Measurements from ENCODE around the gene RABAC1.

The RABAC1 gene, protein sequence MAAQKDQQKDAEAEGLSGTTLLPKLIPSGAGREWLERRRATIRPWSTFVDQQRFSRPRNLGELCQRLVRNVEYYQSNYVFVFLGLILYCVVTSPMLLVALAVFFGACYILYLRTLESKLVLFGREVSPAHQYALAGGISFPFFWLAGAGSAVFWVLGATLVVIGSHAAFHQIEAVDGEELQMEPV

DNA sequence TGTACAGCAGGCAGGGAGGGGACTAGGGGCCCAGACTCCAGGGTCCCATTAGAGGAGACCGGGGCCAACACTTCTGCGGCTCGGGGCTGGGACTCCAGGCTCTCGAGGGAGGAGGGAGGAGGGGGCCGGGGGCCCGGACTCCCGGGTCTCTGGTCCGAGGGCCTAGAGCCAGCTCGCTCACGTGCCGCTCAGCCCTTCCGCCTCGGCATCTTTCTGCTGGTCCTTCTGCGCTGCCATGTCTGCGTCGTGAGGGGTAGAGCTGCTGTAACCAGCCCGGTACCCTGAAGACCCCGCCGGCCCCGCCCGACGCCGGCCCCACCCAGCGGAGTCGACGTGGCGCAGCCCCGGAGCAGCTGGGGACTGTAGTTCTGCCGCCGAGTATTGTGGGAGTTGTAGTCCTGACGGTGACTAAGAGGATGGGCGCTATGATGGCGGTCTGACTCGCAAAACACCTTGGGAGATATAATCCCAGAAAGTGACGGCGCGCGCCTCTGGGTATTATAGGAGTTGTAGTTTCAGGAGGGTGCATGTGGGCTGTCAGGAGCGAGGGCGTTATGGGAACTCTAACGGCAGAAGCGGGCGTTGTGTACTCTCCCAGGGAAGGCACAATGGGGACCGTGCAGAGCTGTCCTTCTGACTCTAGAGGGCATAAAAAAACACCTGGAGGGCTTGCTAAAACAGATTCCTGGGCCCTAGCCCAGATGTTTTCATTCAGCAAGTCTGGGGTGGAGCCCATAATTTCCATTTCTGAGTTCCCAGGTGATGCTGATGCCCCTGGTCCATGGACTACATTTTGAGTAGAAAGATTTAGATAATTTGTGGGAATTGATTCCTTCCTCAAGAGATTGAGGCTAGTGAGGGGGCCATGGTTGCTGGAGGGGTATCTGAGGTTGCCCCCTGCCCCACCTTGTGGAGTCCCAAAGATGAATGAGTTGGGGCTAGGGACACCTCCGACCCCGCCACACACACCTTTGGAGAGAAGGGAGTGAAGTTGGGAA lies at the start of gene RABAC1:
RABAC1 (minus strand) TSS at position 266 of the 998 bp plus-strand sequence; CDS start at position 237, 29 bp downstream.
- Histone ChIP-seq H3K9me3 (ENCODE audit: control insufficient read depth, insufficient read depth, low read length) (no peaks in the 10 kb centered on the region), H3K4me1 (ENCODE audit: insufficient read depth, low read length) (peaks cover 5% of the 10 kb centered on the region; the same call in 1 of the 2 replicates), H3K36me3 (ENCODE audit: insufficient read depth, low read length) (no peaks in the 10 kb centered on the region), H3K9ac (ENCODE audit: low read depth, low read length) (peak within 1 kb of the TSS; percentile 88)

DNA sequence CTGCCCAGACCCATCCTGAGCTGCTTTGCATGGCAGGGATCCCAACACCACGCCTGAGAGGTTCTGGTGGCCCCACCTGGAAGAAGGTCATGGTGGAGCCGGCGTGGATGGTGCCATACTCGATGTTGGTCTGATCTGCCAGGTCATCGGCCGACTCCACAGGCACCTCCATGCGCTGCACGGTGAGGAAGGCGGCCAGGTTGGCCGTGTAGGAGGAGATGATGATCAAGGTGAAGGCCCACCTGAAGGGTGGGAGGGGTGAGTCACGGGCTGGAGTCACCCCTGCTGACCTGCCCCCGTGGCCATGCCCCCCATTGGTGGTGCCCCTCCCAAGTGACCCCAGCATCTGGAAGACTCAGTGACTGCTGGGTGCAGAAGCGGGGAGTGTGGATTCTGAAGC lies 47.4 kb upstream of the RABAC1 start:
- no peaks in the 10 kb centered on the region; the same call in 1 of the 2 replicates for H3K36me3 ChIP-seq (ENCODE audit: insufficient read depth, low read length)
- no peaks in the 10 kb centered on the region for H3K4me1 ChIP-seq (ENCODE audit: insufficient read depth, low read length)
- no peak overlapping the region for H3K9ac ChIP-seq (ENCODE audit: low read depth, low read length)

DNA sequence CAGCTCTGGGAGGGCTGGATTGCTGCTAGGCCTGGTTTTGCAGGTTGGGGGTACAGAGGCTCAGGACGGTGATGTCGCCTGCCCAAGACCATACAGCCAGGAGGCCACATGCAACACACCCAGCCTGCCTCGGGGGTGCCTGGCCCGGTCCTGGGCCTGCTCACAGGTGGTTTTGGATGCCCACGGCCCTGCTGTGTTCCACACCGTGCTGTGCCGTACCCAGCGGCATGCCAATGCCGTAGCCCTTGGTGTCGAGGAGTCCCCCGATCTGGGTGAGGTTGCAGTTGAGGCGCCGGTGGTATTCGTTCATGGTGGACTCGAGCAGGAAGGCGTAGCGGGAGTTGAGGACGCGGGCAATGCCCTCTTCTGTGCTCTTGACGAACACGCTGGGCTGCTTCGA lies 46.4 kb upstream of the RABAC1 start:
- Histone ChIP-seq H3K36me3 (ENCODE audit: insufficient read depth, low read length) (no peaks in the 10 kb centered on the region; the same call in 1 of the 2 replicates), H3K9ac (ENCODE audit: low read depth, low read length) (no peak overlapping the region), H3K9me3 (ENCODE audit: control insufficient read depth, insufficient read depth, low read length) (no peaks in the 10 kb centered on the region), H3K4me1 (ENCODE audit: insufficient read depth, low read length) (no peaks in the 10 kb centered on the region)

More for the DNA sequence above, 47.4 kb upstream of the RABAC1 start:
- H3K9me3 ChIP-seq (ENCODE audit: control insufficient read depth, insufficient read depth, low read length): no peaks in the 10 kb centered on the region

DNA sequence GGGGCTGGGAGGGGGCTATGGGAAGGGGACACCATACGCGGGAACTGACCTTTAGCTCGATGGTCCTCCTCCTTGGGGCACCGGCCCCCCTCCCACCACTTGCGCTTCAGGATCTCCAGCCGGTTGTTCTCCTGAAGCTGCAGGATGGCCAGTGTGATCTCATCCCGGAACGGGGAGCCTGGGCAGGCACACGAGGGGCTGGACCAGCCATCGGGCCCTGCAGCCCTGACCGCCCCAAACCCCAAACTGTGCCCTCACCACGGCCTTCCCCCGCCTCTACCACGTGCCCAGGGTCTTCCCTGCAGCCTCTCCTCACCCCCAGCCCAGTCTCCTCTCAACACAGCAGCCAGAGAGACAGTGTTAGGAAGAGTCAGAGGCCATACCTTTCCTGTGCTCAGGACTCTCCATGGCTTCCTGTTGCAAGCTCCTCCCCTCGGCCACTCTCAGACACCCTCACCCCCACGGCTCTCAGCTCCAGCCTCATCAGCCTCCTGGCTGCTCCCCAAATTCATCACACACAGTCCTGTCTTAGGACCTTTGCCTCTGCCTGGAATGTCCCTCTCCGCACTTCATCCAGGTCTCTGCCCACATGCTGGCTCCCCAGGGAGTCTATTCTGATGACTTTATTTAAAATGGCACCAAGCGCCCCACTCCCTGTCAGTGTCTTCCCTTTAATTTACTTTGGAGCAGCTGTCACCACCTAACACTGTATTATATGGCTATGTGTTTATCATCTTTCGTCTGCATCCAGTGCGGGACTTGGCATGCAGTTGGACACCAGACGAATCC lies 44.6 kb upstream of the RABAC1 start:
- no peaks in the 10 kb centered on the region; the same call in 1 of the 2 replicates for H3K36me3 ChIP-seq (ENCODE audit: insufficient read depth, low read length)
- H3K9me3 ChIP-seq (ENCODE audit: control insufficient read depth, insufficient read depth, low read length): no peaks in the 10 kb centered on the region
- H3K4me1 ChIP-seq (ENCODE audit: insufficient read depth, low read length): no peaks in the 10 kb centered on the region
- H3K9ac ChIP-seq (ENCODE audit: low read depth, low read length): no peak overlapping the region

DNA sequence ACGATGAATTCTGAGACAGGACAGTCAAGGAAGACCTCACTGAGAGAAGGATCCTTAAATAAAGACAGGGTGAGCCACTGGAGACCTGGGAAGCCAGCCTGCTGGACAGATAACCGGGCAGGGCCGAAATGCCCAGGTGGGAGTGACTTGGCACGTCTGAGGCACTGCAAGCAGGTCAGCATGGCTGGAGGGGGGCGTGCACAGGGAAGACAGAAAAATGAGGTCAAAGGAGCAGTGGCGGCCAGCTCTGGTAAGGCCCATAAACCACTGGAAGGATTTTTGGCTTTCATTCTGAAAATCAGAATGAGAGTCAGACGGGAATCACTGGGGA lies 40.7 kb upstream of the RABAC1 start:
- Histone ChIP-seq H3K36me3 (ENCODE audit: insufficient read depth, low read length) (no peaks in the 10 kb centered on the region; the same call in 1 of the 2 replicates), H3K4me1 (ENCODE audit: insufficient read depth, low read length) (no peaks in the 10 kb centered on the region), H3K9me3 (ENCODE audit: control insufficient read depth, insufficient read depth, low read length) (no peaks in the 10 kb centered on the region), H3K9ac (ENCODE audit: low read depth, low read length) (no peak overlapping the region)

DNA sequence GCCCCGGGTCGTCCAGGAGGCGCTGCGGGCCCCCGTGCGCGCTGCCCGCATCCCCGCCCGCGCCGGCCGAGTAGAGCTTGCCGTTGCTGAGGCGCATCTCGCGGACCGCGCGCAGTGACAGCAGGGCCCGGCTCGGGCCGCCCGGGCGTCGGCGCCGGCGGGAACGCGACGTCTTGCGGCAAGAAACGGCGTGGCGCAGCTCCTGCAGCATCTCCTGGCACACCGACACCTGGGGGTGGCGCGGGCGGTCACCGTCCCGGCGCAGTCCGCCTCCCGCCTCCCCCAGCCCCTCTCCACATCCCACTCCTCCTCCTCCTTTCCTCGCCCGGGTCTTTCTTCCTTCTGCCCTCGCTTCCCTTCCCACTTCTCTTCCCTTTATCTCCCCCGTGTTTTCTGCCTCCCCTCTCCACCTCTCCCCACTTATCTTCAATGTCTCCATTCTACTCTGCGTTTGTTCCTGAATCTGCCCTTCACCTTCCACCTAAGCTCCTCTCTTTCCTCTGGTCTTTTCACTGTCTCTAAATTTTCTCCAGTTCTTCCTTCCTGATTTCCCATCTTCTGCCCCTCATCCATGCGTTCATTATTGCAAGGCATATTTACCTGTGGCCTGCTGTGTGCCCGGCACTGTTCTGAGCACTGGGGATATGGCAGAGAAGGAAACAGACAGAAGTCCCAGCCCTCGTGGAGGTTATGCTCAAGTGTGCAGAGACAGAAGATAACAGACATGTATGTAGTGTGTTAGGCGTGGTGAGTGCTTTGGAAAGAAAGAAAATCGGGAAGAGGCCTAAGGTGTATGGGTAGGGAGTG lies 40.2 kb upstream of the RABAC1 start:
- Histone ChIP-seq H3K9ac (ENCODE audit: low read depth, low read length) (no peak overlapping the region), H3K36me3 (ENCODE audit: insufficient read depth, low read length) (no peaks in the 10 kb centered on the region; the same call in 1 of the 2 replicates), H3K9me3 (ENCODE audit: control insufficient read depth, insufficient read depth, low read length) (no peaks in the 10 kb centered on the region), H3K4me1 (ENCODE audit: insufficient read depth, low read length) (no peaks in the 10 kb centered on the region)

DNA sequence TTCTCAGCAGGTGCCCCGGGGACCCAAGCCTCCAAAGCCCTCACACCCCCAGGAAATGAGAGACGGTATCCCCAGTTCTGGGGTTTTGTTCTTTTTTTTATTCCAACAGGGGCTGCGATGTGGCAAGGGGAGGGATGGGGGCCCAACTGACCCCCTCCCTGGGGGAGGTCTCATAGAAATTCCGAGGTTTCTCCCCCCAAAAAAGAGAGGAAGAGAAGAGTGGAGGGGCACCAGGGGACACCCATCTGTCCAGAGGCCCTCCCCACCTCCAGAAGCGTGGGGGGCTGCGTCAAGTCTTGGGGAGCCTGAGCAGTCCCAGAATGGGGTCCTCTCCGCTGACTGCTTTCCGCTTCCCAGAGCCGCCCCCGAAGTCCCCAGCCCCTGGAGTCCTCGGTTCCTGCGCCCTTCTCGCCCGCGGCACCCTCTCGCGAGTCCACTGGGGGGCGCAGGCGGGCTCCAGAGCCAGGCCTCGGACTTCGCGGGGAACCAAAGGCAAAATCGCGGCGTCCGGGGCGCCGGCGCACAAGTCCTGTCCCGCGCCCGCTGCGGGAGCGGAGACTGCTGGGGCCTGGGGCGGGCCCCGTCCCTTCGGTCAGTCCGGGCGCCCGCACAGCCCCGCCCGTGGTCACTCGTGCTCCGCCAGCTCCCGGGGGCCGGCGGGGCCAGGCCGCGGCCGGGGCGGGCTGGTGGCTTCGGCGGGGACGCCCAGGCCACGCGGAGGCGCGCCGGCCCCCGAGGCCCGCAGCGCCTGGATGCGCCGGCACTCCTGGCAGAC lies 39.3 kb upstream of the RABAC1 start:
- Histone ChIP-seq H3K9ac (ENCODE audit: low read depth, low read length) (peak overlapping the region; percentile 40; the same call in 1 of the 2 replicates), H3K9me3 (ENCODE audit: control insufficient read depth, insufficient read depth, low read length) (no peaks in the 10 kb centered on the region), H3K36me3 (ENCODE audit: insufficient read depth, low read length) (no peaks in the 10 kb centered on the region; the same call in 1 of the 2 replicates), H3K4me1 (ENCODE audit: insufficient read depth, low read length) (no peaks in the 10 kb centered on the region; the same call in 1 of the 2 replicates)

DNA sequence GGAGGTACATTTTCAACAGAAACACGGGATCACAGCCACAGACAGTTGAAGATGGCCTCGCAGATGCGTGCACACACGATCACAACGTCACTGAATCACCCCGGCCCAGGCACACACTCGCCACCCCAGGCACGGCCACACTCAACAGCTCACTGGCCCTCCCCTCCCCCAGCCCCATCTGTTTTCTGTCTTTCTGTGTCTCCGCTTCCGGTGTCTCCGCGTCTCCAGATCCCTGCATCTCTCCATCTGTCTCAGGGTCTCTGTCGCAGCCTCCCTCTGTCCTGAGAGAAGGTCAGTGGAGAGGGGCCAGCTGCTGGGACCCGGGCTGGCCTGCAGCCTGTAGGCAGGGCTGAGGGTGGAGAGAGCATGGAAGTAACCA lies 38.7 kb upstream of the RABAC1 start:
- Histone ChIP-seq H3K9me3 (ENCODE audit: control insufficient read depth, insufficient read depth, low read length) (no peaks in the 10 kb centered on the region), H3K9ac (ENCODE audit: low read depth, low read length) (peak overlapping the region; percentile 40; the same call in 1 of the 2 replicates), H3K36me3 (ENCODE audit: insufficient read depth, low read length) (no peaks in the 10 kb centered on the region; the same call in 1 of the 2 replicates), H3K4me1 (ENCODE audit: insufficient read depth, low read length) (no peaks in the 10 kb centered on the region; the same call in 1 of the 2 replicates)

DNA sequence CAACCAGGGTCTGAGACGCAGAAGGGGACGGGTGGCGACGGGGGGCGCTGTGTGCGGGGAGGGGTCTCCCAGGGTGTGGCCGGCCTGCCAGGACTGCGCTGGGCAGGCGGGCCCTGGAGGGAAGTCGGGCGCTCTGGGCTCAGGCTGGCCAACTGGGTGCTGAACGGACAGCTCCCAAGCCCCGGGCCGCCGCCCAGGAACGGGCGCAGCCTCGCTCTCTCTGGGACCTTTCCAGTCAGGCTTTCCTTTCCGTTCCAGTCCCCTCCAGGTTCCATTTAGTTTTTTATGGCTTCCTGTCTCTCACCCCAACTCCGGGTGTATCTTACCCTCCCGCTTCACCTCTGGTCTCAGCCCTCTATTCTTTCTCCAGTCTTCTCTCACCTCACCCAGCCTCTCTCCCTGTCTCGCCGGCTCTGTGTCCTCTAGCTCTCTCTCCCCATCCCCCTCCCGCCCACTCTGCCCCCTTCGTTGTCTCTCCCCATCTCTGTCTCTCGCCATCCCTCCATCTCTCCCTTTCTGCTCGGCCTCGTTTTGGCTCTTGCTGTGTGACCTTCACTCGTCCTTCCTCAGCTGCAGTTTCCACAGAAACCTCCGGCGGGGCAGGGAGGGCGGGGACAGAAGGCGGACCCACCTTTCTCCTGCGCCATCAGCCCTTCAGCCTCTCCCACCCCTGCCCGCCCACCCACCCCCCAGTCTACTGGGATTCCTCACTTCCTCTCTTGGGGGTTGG lies 38.2 kb upstream of the RABAC1 start:
- peaks cover 3% of the 10 kb centered on the region; the same call in 1 of the 2 replicates for H3K4me1 ChIP-seq (ENCODE audit: insufficient read depth, low read length)
- no peak overlapping the region for H3K9ac ChIP-seq (ENCODE audit: low read depth, low read length)
- no peaks in the 10 kb centered on the region for H3K9me3 ChIP-seq (ENCODE audit: control insufficient read depth, insufficient read depth, low read length)

DNA sequence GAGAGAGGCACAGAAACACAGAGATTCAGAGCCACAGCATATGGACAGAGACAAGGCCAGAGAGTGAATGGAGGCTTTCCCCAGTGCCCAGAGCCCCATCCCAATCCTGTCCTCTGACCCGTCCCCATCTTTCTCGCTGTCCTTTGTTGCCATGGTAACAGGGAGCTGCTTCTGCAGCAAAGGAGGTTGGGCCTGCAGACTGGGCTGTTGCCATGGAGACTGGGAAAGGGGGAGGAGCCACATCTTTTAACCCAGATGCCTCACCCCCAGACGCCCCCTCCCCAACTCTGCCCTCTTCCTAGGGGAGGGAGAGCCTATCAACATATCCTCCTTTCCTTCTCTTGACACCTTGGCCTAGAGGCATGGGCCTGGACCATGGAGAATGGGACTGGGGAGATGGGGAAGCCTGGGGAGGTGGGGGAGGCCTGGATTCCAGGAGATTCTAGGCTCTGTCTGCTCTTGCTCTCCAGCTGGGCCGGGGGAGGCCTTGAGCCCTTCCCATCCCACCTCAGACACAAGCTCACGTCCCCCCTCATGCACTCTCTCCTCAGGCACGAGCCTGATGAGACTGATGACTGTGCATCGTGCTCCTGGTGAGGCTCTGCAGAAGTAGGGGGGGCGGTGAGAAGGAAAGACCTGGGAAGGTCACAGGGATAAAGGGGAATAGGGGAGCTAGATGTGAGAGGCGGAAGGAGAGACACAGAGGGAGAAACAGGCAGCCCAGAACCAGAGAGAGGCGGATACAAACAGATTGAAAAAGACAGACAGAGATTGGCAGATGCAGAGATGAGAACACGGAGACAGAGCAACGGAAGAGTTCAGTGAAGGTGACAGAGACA lies 37.1 kb upstream of the RABAC1 start:
- H3K9me3 ChIP-seq (ENCODE audit: control insufficient read depth, insufficient read depth, low read length): no peaks in the 10 kb centered on the region
- no peaks in the 10 kb centered on the region for H3K36me3 ChIP-seq (ENCODE audit: insufficient read depth, low read length)
- peaks cover 3% of the 10 kb centered on the region; the same call in 1 of the 2 replicates for H3K4me1 ChIP-seq (ENCODE audit: insufficient read depth, low read length)
- H3K9ac ChIP-seq (ENCODE audit: low read depth, low read length): no peak overlapping the region

More for the DNA sequence above, 38.2 kb upstream of the RABAC1 start:
- no peaks in the 10 kb centered on the region; the same call in 1 of the 2 replicates for H3K36me3 ChIP-seq (ENCODE audit: insufficient read depth, low read length)

DNA sequence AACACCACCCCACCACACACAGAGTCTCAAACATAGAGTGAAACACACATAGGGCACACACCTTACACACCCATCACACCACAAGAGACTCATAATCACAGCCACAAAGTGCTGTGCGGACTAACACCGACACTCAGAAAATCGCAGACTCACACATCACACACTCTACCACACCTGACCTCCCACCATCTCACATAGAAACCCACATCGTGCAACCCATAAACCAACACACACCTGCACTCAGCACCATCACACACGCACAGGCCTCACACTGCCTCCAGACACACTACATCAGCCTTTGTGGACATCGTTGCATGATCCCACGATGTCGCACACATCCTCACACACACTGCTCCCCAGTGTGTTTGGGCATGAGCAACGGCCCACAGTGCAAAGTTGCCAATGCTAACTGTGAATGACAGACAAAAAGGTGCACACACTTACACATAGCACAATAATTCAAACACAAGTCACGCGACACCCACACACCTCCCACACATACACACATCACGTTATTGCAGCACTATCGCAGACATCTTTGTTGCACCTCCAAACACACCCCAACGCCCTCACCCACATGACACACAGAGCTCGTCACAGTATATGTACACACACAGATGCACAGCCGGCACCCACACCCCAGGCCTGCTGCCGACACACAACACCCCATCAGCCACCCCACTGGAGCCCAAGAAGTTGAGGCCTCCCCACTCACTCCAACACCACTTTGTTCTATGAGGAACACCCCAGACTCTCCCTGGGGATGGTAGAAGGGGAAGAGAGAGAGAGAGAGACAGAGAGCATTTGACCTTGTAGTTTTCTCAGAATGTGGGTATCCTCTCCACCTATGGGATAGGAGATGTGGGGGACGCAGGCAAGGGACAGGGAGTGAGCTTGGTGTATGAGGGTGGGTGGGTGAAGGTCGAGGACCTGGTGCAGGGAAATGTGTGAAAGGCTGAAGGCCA lies 36.2 kb upstream of the RABAC1 start:
- no peak overlapping the region for H3K9ac ChIP-seq (ENCODE audit: low read depth, low read length)
- peaks cover 3% of the 10 kb centered on the region; the same call in 1 of the 2 replicates for H3K4me1 ChIP-seq (ENCODE audit: insufficient read depth, low read length)

More for the DNA sequence above, 36.2 kb upstream of the RABAC1 start:
- no peaks in the 10 kb centered on the region for H3K9me3 ChIP-seq (ENCODE audit: control insufficient read depth, insufficient read depth, low read length)
- no peaks in the 10 kb centered on the region for H3K36me3 ChIP-seq (ENCODE audit: insufficient read depth, low read length)
